IgD-negative memory B cell (primary cell): ENCODE results near the gene GRK5. TPM values are rescaled to one million over a fixed set of nuclear protein-coding genes. Genes with fewer than 3 reads are reported as not detected.
"Not testable (repeated sequence)": the region's sequence is repeated elsewhere in the genome, so short reads cannot be mapped to it uniquely, and the experiment has no call there.

ENCODE experiments used
- H3K27ac Mint-ChIP-seq, 3 donors: one replicate each; pipeline ENCODE4 v1.8.0; 2020 to 2022; ENCODE audit warnings: mild to moderate bottlenecking in 3 of 3, mixed read lengths in 3 of 3, moderate library complexity in 1 of 3
- H3K27me3 Mint-ChIP-seq: one replicate; pipeline ENCODE4 v1.8.0; 2021; ENCODE audit warnings: mixed read lengths
- H3K36me3 Mint-ChIP-seq: one replicate; pipeline ENCODE4 v1.8.0; 2020; ENCODE audit warnings: mild to moderate bottlenecking, mixed read lengths
- H3K4me1 Mint-ChIP-seq, 3 donors: one replicate each; pipeline ENCODE4 v1.8.0; 2020 to 2022; ENCODE audit warnings: mixed read lengths in 3 of 3, mild to moderate bottlenecking in 1 of 3
- H3K4me3 Mint-ChIP-seq, 4 donors: one replicate each; pipeline ENCODE4 v1.8.0; 2020 to 2022; ENCODE audit warnings: mild to moderate bottlenecking in 4 of 4, mixed read lengths in 4 of 4, moderate library complexity in 3 of 4
- H3K9me3 Mint-ChIP-seq, 3 donors: one replicate each; pipeline ENCODE4 v1.8.0; 2020 to 2021; ENCODE audit warnings: mixed read lengths in 3 of 3, mild to moderate bottlenecking in 1 of 3
- polyA plus RNA-seq: library from polyadenylated mRNA; unstranded; fragments of 300-500 nt; fragmentation: Illumina TruSeq; gene quantifications from one replicate; pipeline ENCODE4 v1.2.3, GENCODE V29; 2021

The GRK5 gene
- polyA plus RNA-seq, 1 donor from 2014 or later = 18.1 TPM

GRCh38 chr10:119431034-119431772 is 223.8 kb downstream of the GRK5 start:
- peaks cover 0 to 3% (median 0%) of the 10 kb centered on the region in 3 donors for H3K9me3 Mint-ChIP-seq
- H3K4me3 Mint-ChIP-seq = no peak overlapping the region
- peaks cover 0 to 1% (median 0%) of the 10 kb centered on the region in 3 donors for H3K4me1 Mint-ChIP-seq
- H3K27ac Mint-ChIP-seq = no peak overlapping the region
- H3K27me3 Mint-ChIP-seq = no peaks in the 10 kb centered on the region
- H3K36me3 Mint-ChIP-seq = peaks cover 23% of the 10 kb centered on the region

- H3K27ac Mint-ChIP-seq = no peak overlapping the region
- peaks cover 23% of the 10 kb centered on the region for H3K36me3 Mint-ChIP-seq
- no peak overlapping the region for H3K4me3 Mint-ChIP-seq
- no peaks in the 10 kb centered on the region for H3K27me3 Mint-ChIP-seq
- H3K4me1 Mint-ChIP-seq = peaks cover 0 to 1% (median 0%) of the 10 kb centered on the region in 3 donors
- H3K9me3 Mint-ChIP-seq = peaks cover 0 to 3% (median 0%) of the 10 kb centered on the region in 3 donors
Observed at GRCh38 chr10:119431773-119432135, 224.4 kb downstream of the GRK5 start.

- not testable (repeated sequence) for H3K4me3 Mint-ChIP-seq, H3K4me1 Mint-ChIP-seq, H3K9me3 Mint-ChIP-seq, H3K27me3 Mint-ChIP-seq
- H3K36me3 Mint-ChIP-seq = peaks cover 34% of the 10 kb centered on the region
- peak overlapping the region in 1 of 3 donors; percentile 39 for H3K27ac Mint-ChIP-seq
Observed at GRCh38 chr10:119434942-119435341, 227.6 kb downstream of the GRK5 start.

GRCh38 chr10:119438717-119439116 is 231.3 kb downstream of the GRK5 start:
- Mint-ChIP-seq H3K9me3 (peaks cover 0 to 3% (median 0%) of the 10 kb centered on the region in 3 donors), H3K4me3 (no peak overlapping the region), H3K36me3 (peaks cover 30% of the 10 kb centered on the region), H3K27ac (peak overlapping the region in 1 of 3 donors; percentile 35), H3K27me3 (no peaks in the 10 kb centered on the region), H3K4me1 (peaks cover 9 to 12% (median 9%) of the 10 kb centered on the region in 3 donors)

GRCh38 chr10:119439922-119440321 is 232.6 kb downstream of the GRK5 start:
- Mint-ChIP-seq H3K36me3 (peaks cover 20% of the 10 kb centered on the region), H3K27ac (no peak overlapping the region), H3K4me3 (no peak overlapping the region), H3K9me3 (no peaks in the 10 kb centered on the region), H3K4me1 (peaks cover 9 to 12% (median 9%) of the 10 kb centered on the region in 3 donors), H3K27me3 (no peaks in the 10 kb centered on the region)

GRCh38 chr10:119441151-119441821 is 233.9 kb downstream of the GRK5 start:
- H3K27ac Mint-ChIP-seq = peak overlapping the region in 1 of 3 donors; percentile 18
- no peaks in the 10 kb centered on the region for H3K9me3 Mint-ChIP-seq
- H3K4me1 Mint-ChIP-seq = peaks cover 9 to 14% (median 9%) of the 10 kb centered on the region in 3 donors
- no peaks in the 10 kb centered on the region for H3K27me3 Mint-ChIP-seq
- H3K4me3 Mint-ChIP-seq = peak overlapping the region in 1 of 4 donors; percentile 39
- H3K36me3 Mint-ChIP-seq = peaks cover 13% of the 10 kb centered on the region

GRCh38 chr10:119441921-119442757 is 234.8 kb downstream of the GRK5 start:
- no peaks in the 10 kb centered on the region for H3K9me3 Mint-ChIP-seq
- peak overlapping the region in 2 of 3 donors; percentile 45 to 60 for H3K27ac Mint-ChIP-seq
- no peaks in the 10 kb centered on the region for H3K27me3 Mint-ChIP-seq
- peak overlapping the region in 2 of 4 donors; percentile 30 to 39 for H3K4me3 Mint-ChIP-seq
- H3K36me3 Mint-ChIP-seq = peaks cover 13% of the 10 kb centered on the region
- peaks cover 9 to 14% (median 9%) of the 10 kb centered on the region in 3 donors for H3K4me1 Mint-ChIP-seq

GRCh38 chr10:119442758-119443060 is 235.3 kb downstream of the GRK5 start:
- H3K4me3 Mint-ChIP-seq = peak overlapping the region in 1 of 4 donors; percentile 5
- H3K4me1 Mint-ChIP-seq = peaks cover 9 to 14% (median 9%) of the 10 kb centered on the region in 3 donors
- H3K27ac Mint-ChIP-seq = peak overlapping the region in 2 of 3 donors; percentile 45 to 60
- no peaks in the 10 kb centered on the region for H3K9me3 Mint-ChIP-seq
- H3K27me3 Mint-ChIP-seq = no peaks in the 10 kb centered on the region
- H3K36me3 Mint-ChIP-seq = peaks cover 12% of the 10 kb centered on the region

- Mint-ChIP-seq H3K4me1 (peaks cover 9 to 14% (median 9%) of the 10 kb centered on the region in 3 donors), H3K27ac (peak overlapping the region in 1 of 3 donors; percentile 45), H3K27me3 (no peaks in the 10 kb centered on the region), H3K36me3 (peaks cover 9% of the 10 kb centered on the region), H3K4me3 (peak overlapping the region in 1 of 4 donors; percentile 39), H3K9me3 (no peaks in the 10 kb centered on the region)
Observed at GRCh38 chr10:119443441-119443840, 236.1 kb downstream of the GRK5 start.

- no peaks in the 10 kb centered on the region for H3K9me3 Mint-ChIP-seq
- H3K36me3 Mint-ChIP-seq = peaks cover 9% of the 10 kb centered on the region
- no peak overlapping the region for H3K27ac Mint-ChIP-seq
- H3K27me3 Mint-ChIP-seq = no peaks in the 10 kb centered on the region
- peak overlapping the region in 1 of 4 donors; percentile 39 for H3K4me3 Mint-ChIP-seq
- peaks cover 9 to 14% (median 9%) of the 10 kb centered on the region in 3 donors for H3K4me1 Mint-ChIP-seq
Observed at GRCh38 chr10:119443970-119444660, 236.7 kb downstream of the GRK5 start.

- peaks cover 4% of the 10 kb centered on the region for H3K36me3 Mint-ChIP-seq
- H3K27me3 Mint-ChIP-seq = no peaks in the 10 kb centered on the region
- H3K4me3 Mint-ChIP-seq = no peak overlapping the region
- peaks cover 9 to 18% (median 12%) of the 10 kb centered on the region in 3 donors for H3K4me1 Mint-ChIP-seq
- no peak overlapping the region for H3K27ac Mint-ChIP-seq
- no peaks in the 10 kb centered on the region for H3K9me3 Mint-ChIP-seq
Observed at GRCh38 chr10:119444866-119445265, 237.5 kb downstream of the GRK5 start.

- no peaks in the 10 kb centered on the region for H3K27me3 Mint-ChIP-seq
- peaks cover 6% of the 10 kb centered on the region for H3K36me3 Mint-ChIP-seq
- no peak overlapping the region for H3K4me3 Mint-ChIP-seq
Observed at GRCh38 chr10:119445311-119445934, 238.1 kb downstream of the GRK5 start.

GRCh38 chr10:119445935-119446317 is 238.6 kb downstream of the GRK5 start:
- H3K27me3 Mint-ChIP-seq = no peaks in the 10 kb centered on the region
- peaks cover 9 to 19% (median 15%) of the 10 kb centered on the region in 3 donors for H3K4me1 Mint-ChIP-seq
- no peak overlapping the region for H3K4me3 Mint-ChIP-seq
- no peaks in the 10 kb centered on the region for H3K9me3 Mint-ChIP-seq
- peaks cover 6% of the 10 kb centered on the region for H3K36me3 Mint-ChIP-seq
- peak overlapping the region in 1 of 3 donors; percentile 71 for H3K27ac Mint-ChIP-seq

More at GRCh38 chr10:119445311-119445934, 238.1 kb downstream of the GRK5 start:
- H3K27ac Mint-ChIP-seq = peak overlapping the region in 1 of 3 donors; percentile 71
- peaks cover 9 to 21% (median 15%) of the 10 kb centered on the region in 3 donors for H3K4me1 Mint-ChIP-seq
- no peaks in the 10 kb centered on the region for H3K9me3 Mint-ChIP-seq
